T-helper 22 cell (primary cell): ENCODE data around the gene PLCB4.

Source experiments
- DNase-seq: peaks from one replicate; pipeline ENCODE4 v3.0.0-alpha.2; 2020; ENCODE audit warnings: low read depth

PLCB4 gene

GRCh38 chr20:9498322-9498721 is 429.4 kb downstream of the PLCB4 start:
- no peak for DNase-seq

- no peak for DNase-seq
Observed at GRCh38 chr20:9499126-9499899, 430.4 kb downstream of the PLCB4 start.

GRCh38 chr20:9500121-9500520 is 431.2 kb downstream of the PLCB4 start:
- DNase-seq: no peak

- DNase-seq: no peak
Observed at GRCh38 chr20:9501473-9501872, 432.6 kb downstream of the PLCB4 start.

GRCh38 chr20:9503526-9504245 is 434.8 kb downstream of the PLCB4 start:
- DNase-seq: no peak

GRCh38 chr20:9506280-9506821 is 437.5 kb downstream of the PLCB4 start:
- DNase-seq: no peak

GRCh38 chr20:9506964-9507369 is 438.1 kb downstream of the PLCB4 start:
- DNase-seq: no peak

GRCh38 chr20:9507544-9508239 is 438.8 kb downstream of the PLCB4 start:
- no peak for DNase-seq

GRCh38 chr20:9508240-9508661 is 439.4 kb downstream of the PLCB4 start:
- DNase-seq: no peak

- no peak for DNase-seq
Observed at GRCh38 chr20:9508696-9509178, 439.9 kb downstream of the PLCB4 start.

- DNase-seq: no peak
Observed at GRCh38 chr20:9509246-9509645, 440.4 kb downstream of the PLCB4 start.

GRCh38 chr20:9510911-9511310 is 442.0 kb downstream of the PLCB4 start:
- DNase-seq: no peak

- DNase-seq: no peak
Observed at GRCh38 chr20:9514072-9514460, 445.2 kb downstream of the PLCB4 start.

- no peak for DNase-seq
Observed at GRCh38 chr20:9514461-9515213, 445.8 kb downstream of the PLCB4 start, which contains the start of gene LAMP5. Gene LAMP5, plus strand, starts transcription at chr20:9514590. Its CDS starts 263 bp downstream, at chr20:9514853.

- no peak for DNase-seq
Observed at GRCh38 chr20:9515214-9515585, 446.3 kb downstream of the PLCB4 start.

GRCh38 chr20:9515741-9516233 is 446.9 kb downstream of the PLCB4 start:
- DNase-seq: no peak

GRCh38 chr20:9516234-9516871 is 447.5 kb downstream of the PLCB4 start:
- no peak for DNase-seq

GRCh38 chr20:9517297-9518162 is 448.6 kb downstream of the PLCB4 start:
- DNase-seq: no peak

- no peak for DNase-seq
Observed at GRCh38 chr20:9518576-9519175, 449.8 kb downstream of the PLCB4 start.

GRCh38 chr20:9520086-9520485 is 451.2 kb downstream of the PLCB4 start:
- no peak for DNase-seq
